ENCODE results near the gene SRSF7. TPM values are rescaled to one million over a fixed set of nuclear protein-coding genes. Genes with fewer than 3 reads are reported as not detected.
A peak's percentile ranks its signal among the peaks of the same experiment; 100 is the strongest.
"Not testable (repeated sequence)": the region's sequence is repeated elsewhere in the genome, so short reads cannot be mapped to it uniquely, and the experiment has no call there.

Gene SRSF7
- total RNA-seq, 2 experiments from 2014 or later: 362 to 378 TPM

DNA sequence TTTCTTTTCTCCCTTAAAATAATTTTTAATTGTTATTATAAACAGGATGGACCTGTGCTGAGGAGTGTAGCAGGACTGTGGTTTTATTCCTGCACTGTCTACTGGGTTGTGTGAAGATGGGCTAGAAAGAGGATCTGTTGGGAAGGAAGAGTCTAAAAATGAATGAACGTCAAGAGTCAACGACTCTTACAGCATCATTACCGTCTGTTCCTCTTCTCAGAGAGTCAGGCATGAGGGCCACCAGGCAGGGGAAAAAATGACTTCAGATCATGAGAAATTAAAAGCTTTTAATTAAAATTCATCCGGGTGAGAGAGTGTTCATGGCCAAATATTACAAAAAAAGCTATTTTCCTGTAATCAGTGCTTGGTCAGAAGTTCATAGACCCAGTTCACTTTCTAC lies 32.6 kb downstream of the SRSF7 start:
- peaks cover 60% of the 10 kb centered on the region for H3K36me3 Mint-ChIP-seq
- H3K27ac Mint-ChIP-seq: no peak overlapping the region
- H3K9me3 Mint-ChIP-seq (ENCODE audit: low read depth): no peaks in the 10 kb centered on the region
- peaks cover 56% of the 10 kb centered on the region for H3K4me1 Mint-ChIP-seq
- H3K4me3 Mint-ChIP-seq: no peak overlapping the region
- CTCF ChIA-PET: interaction anchor here (1.1 kb wide), 1 partner anchor 136 kb away, joined by 3 read pairs; no protein-coding TSS in a partner anchor
- H3K27me3 Mint-ChIP-seq: no peaks in the 10 kb centered on the region
- ATAC-seq: no peak
- DNase-seq: no peak

GRCh38 chr2:38716185-38716584 lies 35.0 kb downstream of the SRSF7 start:
- no peak for DNase-seq

DNA sequence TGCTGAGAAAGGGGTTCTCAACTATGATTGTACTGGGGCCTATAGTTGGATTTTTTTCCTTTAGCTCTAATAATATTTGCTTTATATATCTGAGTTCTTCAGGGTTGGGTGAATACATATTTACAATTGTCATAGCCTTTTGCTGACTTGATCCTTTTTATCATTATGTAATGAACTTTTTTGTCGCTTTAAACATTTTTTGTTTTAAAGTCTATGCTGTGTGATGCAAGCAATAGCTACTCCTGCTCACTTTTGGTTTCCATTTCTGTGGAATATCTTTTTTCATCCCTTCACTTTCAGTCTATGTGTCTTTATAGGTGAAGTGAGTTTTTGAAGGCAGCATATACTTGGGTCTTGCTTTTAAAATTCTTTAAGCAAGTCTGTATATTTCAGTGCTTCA lies 36.2 kb downstream of the SRSF7 start:
- DNase-seq: not testable (repeated sequence)

More at GRCh38 chr2:38716185-38716584, 35.0 kb downstream of the SRSF7 start:
- Mint-ChIP-seq H3K27ac (no peak overlapping the region), H3K36me3 (peaks cover 75% of the 10 kb centered on the region), H3K4me3 (no peak overlapping the region), H3K4me1 (peaks cover 52% of the 10 kb centered on the region), H3K27me3 (no peaks in the 10 kb centered on the region), H3K9me3 (ENCODE audit: low read depth) (peaks cover 3% of the 10 kb centered on the region)
- ATAC-seq: no peak
- CTCF ChIA-PET: interaction anchor here (2.9 kb wide), 1 partner anchor 134 kb away, joined by 12 read pairs; no protein-coding TSS in a partner anchor

GRCh38 chr2:38713338-38713737 lies 37.8 kb downstream of the SRSF7 start:
- peaks cover 53% of the 10 kb centered on the region for H3K4me1 Mint-ChIP-seq
- no peak overlapping the region for H3K27ac Mint-ChIP-seq
- no peak overlapping the region for H3K4me3 Mint-ChIP-seq
- ATAC-seq (no peak), DNase-seq (no peak)
- CTCF ChIA-PET: interaction anchor here (0.6 to 1.3 kb wide), 6 partner anchors 10 to 136 kb away, joined by 3 to 5 read pairs (median 4); no protein-coding TSS in a partner anchor
- H3K27me3 Mint-ChIP-seq: no peaks in the 10 kb centered on the region
- peaks cover 3% of the 10 kb centered on the region for H3K9me3 Mint-ChIP-seq (ENCODE audit: low read depth)
- peaks cover 69% of the 10 kb centered on the region for H3K36me3 Mint-ChIP-seq

More for the DNA sequence above, 36.2 kb downstream of the SRSF7 start:
- not testable (repeated sequence) for H3K27me3 Mint-ChIP-seq; H3K4me3 Mint-ChIP-seq; H3K9me3 Mint-ChIP-seq (ENCODE audit: low read depth)
- peak; percentile 33 for ATAC-seq
- CTCF ChIA-PET: interaction anchor here (0.8 to 2.9 kb wide), 2 partner anchors 133 to 166 kb away, joined by 3 to 12 read pairs; no protein-coding TSS in a partner anchor
- H3K4me1 Mint-ChIP-seq: peaks cover 45% of the 10 kb centered on the region
- H3K36me3 Mint-ChIP-seq: peaks cover 71% of the 10 kb centered on the region
- peak overlapping the region; percentile 63 for H3K27ac Mint-ChIP-seq

DNA sequence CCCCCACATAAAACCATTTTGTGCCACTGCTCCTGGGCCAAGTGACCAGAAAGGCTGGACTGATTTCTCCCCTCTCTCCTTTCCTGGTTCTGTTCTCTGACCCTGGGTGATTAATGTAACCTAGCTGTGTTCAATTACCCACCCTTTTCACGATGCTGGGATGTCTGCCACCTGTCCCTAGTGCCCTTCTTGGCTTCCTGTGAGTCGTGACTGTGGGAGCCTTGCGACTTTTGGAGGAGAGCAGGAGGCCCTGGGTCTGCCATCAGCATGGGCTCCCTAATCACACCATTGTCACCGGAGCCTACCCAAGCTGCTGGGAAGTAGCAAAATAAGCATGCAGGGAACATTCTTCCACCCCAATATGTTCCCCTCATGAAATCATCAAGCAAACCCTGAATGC lies 38.3 kb downstream of the SRSF7 start:
- peaks cover 55% of the 10 kb centered on the region for H3K4me1 Mint-ChIP-seq
- no peak overlapping the region for H3K27ac Mint-ChIP-seq
- CTCF ChIA-PET: interaction anchor here (0.6 to 1.3 kb wide), 3 partner anchors 66 to 131 kb away, joined by 3 to 5 read pairs (median 5); no protein-coding TSS in a partner anchor
- DNase-seq (no peak), ATAC-seq (no peak)
- peaks cover 3% of the 10 kb centered on the region for H3K9me3 Mint-ChIP-seq (ENCODE audit: low read depth)
- peaks cover 66% of the 10 kb centered on the region for H3K36me3 Mint-ChIP-seq
- no peaks in the 10 kb centered on the region for H3K27me3 Mint-ChIP-seq
- H3K4me3 Mint-ChIP-seq: no peak overlapping the region

DNA sequence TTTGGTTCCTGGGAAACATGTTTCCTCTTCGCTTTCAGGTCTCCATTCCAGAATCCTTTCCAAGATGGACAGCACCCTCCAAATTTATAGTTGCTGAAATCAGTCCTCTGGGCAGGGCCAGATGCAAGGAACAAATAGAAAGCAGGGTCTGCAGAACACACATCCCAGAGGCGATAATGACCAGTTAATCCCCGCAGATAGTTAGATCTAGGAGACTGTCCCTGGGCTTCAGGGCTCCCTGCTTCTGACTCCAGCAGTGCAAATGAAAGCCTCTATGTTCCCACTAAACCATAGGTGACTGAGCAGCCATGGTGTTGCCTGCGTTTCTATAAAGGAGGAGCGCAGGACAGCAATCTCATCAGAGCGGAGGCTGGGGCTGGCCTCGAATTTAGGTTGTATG lies 38.7 kb downstream of the SRSF7 start:
- CTCF ChIA-PET: interaction anchor here (1.1 kb wide), 1 partner anchor 78 kb away, joined by 3 read pairs; no protein-coding TSS in a partner anchor
- Mint-ChIP-seq H3K4me3 (no peak overlapping the region), H3K4me1 (peaks cover 56% of the 10 kb centered on the region), H3K36me3 (peaks cover 64% of the 10 kb centered on the region), H3K9me3 (ENCODE audit: low read depth) (peaks cover 3% of the 10 kb centered on the region), H3K27me3 (no peaks in the 10 kb centered on the region), H3K27ac (no peak overlapping the region)
- ATAC-seq (no peak), DNase-seq (no peak)

DNA sequence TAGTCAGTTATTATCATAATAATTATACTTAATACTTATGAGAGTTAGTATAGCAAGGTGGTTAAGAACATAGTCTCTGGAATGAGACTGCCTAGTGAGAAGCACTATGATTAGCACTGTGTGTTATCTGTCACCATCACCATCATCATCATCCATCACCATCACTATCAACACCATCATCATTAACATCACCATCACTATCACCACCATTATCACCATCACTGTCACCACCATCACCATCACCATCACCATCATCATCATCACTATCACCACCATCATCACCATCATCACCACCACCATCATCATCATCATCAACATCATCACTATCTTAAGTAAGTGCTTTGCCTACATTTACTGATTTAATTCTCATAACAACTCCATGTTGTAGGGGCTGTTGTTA lies 39.6 kb downstream of the SRSF7 start:
- no peak for ATAC-seq
- H3K4me3 Mint-ChIP-seq: no peak overlapping the region
- CTCF ChIA-PET: no interaction called here
- H3K27me3 Mint-ChIP-seq: no peaks in the 10 kb centered on the region
- peaks cover 63% of the 10 kb centered on the region for H3K36me3 Mint-ChIP-seq
- H3K4me1 Mint-ChIP-seq: peaks cover 61% of the 10 kb centered on the region
- no peak overlapping the region for H3K27ac Mint-ChIP-seq
- no peak for DNase-seq
- peaks cover 3% of the 10 kb centered on the region for H3K9me3 Mint-ChIP-seq (ENCODE audit: low read depth)

DNA sequence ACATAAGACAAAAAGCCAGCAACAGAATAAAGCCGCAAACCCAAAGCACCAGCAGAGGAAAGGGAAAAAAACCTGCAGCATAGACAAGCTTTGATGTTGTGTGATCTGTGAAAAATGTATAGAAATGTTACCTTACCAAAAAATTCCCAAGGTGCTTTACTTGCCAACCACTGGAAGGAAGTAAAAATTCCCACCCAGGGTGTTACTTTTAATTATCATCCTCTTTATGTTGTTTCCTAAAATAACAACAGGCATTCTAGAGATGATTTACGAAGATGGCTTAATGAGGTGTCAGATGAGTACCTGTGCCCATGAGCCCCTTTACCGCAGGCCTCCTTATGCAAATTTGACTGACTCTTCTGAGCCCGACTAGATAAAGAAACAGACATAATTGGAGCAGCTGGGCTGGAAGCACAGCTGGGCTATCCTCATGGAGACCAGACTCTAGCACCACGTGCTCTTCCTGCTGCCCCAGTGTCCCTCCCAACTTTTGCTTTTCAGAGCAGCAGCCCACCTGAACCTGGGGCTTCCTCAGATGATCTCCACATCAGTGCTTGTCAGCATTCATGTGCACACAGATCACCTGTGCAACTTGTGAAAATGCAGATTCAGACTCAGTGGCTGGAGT lies 41.5 kb downstream of the SRSF7 start:
- H3K27ac Mint-ChIP-seq: peak overlapping the region; percentile 85
- H3K27me3 Mint-ChIP-seq: no peaks in the 10 kb centered on the region
- H3K9me3 Mint-ChIP-seq (ENCODE audit: low read depth): peaks cover 3% of the 10 kb centered on the region
- CTCF ChIA-PET: interaction anchor here (0.9 to 4.3 kb wide), 4 partner anchors 8 to 128 kb away, joined by 3 to 17 read pairs (median 4); no protein-coding TSS in a partner anchor
- H3K36me3 Mint-ChIP-seq: peaks cover 57% of the 10 kb centered on the region
- peaks cover 59% of the 10 kb centered on the region for H3K4me1 Mint-ChIP-seq
- DNase-seq (no peak), ATAC-seq (peak; percentile 60)
- H3K4me3 Mint-ChIP-seq: no peak overlapping the region

GRCh38 chr2:38708900-38709566 lies 42.1 kb downstream of the SRSF7 start:
- Mint-ChIP-seq H3K27me3 (no peaks in the 10 kb centered on the region), H3K27ac (peak overlapping the region; percentile 85), H3K36me3 (peaks cover 53% of the 10 kb centered on the region), H3K4me1 (peaks cover 55% of the 10 kb centered on the region), H3K9me3 (ENCODE audit: low read depth) (peaks cover 3% of the 10 kb centered on the region), H3K4me3 (peak overlapping the region; percentile 49)
- DNase-seq (no peak), ATAC-seq (peak; percentile 20)
- CTCF ChIA-PET: interaction anchor here (0.9 to 4.3 kb wide), 6 partner anchors 9 to 128 kb away, joined by 3 to 17 read pairs (median 4); no protein-coding TSS in a partner anchor

DNA sequence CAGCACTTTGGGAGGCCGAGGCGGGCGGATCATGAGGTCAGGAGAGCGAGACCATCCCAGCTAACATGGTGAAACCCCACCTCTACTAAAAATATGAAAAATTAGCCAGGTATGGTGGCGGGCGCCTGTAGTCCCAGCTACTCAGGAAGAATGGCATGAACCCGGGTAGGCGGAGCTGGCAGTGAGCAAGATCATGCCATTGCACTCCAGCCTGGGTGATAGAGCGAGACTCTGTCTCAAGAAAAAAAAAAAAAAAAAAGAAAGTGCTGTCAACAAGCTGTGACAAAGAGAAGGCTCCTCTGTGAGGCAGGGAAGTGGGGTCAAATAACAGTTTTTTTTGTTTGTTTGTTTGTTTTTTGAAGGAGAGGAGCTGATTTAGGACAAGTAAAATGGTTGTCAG lies 42.7 kb downstream of the SRSF7 start:
- Mint-ChIP-seq H3K36me3 (peaks cover 51% of the 10 kb centered on the region), H3K4me1 (peaks cover 52% of the 10 kb centered on the region), H3K27ac (peak overlapping the region; percentile 85), H3K4me3 (peak overlapping the region; percentile 49)
- CTCF ChIA-PET: interaction anchor here (0.9 to 4.3 kb wide), 4 partner anchors 9 to 127 kb away, joined by 3 to 17 read pairs (median 4); no protein-coding TSS in a partner anchor
- not testable (repeated sequence) for DNase-seq; H3K27me3 Mint-ChIP-seq; H3K9me3 Mint-ChIP-seq (ENCODE audit: low read depth)
- ATAC-seq: peak; percentile 32

GRCh38 chr2:38706846-38707345 lies 44.3 kb downstream of the SRSF7 start:
- Mint-ChIP-seq H3K4me1 (peaks cover 46% of the 10 kb centered on the region), H3K27me3 (no peaks in the 10 kb centered on the region), H3K4me3 (no peak overlapping the region), H3K36me3 (peaks cover 43% of the 10 kb centered on the region), H3K9me3 (ENCODE audit: low read depth) (peaks cover 3% of the 10 kb centered on the region), H3K27ac (peak overlapping the region; percentile 20)
- DNase-seq (no peak), ATAC-seq (no peak)
- CTCF ChIA-PET: interaction anchor here (1.5 to 4.3 kb wide), 2 partner anchors 105 to 125 kb away, joined by 8 to 17 read pairs; partner anchors contain the start of gene HNRNPLL

DNA sequence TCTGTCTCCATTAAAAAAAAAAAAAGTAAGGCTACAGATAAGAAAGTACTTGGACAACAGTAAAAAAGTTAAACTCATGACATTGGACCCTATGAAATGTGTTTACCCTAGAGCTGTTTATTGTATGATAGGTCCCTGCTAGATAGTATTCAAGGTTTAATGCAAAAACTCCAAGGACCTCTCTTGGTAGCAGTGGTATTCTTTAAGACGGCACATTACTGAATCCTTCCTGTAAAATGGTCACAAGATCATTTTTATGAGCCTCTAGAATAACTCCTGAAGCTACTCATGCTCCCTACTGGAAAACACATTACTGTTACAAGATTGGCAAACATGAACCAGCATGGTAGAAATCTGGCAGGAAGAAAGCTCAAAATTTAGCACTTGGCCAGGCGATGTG lies 46.5 kb downstream of the SRSF7 start:
- CTCF ChIA-PET: interaction anchor here (1.0 to 1.5 kb wide), 3 partner anchors 23 to 123 kb away, joined by 3 to 4 read pairs (median 3); no protein-coding TSS in a partner anchor
- H3K36me3 Mint-ChIP-seq: peaks cover 38% of the 10 kb centered on the region

GRCh38 chr2:38703336-38703735 lies 47.8 kb downstream of the SRSF7 start:
- DNase-seq; H3K9me3 Mint-ChIP-seq (ENCODE audit: low read depth); ATAC-seq; H3K4me3 Mint-ChIP-seq; H3K27me3 Mint-ChIP-seq; H3K27ac Mint-ChIP-seq: not testable (repeated sequence)
- CTCF ChIA-PET: interaction anchor here (1.5 kb wide), 1 partner anchor 22 kb away, joined by 4 read pairs; no protein-coding TSS in a partner anchor
- Mint-ChIP-seq H3K4me1 (peaks cover 48% of the 10 kb centered on the region), H3K36me3 (peaks cover 40% of the 10 kb centered on the region)

More for the DNA sequence above, 46.5 kb downstream of the SRSF7 start:
- Mint-ChIP-seq H3K27ac (no peak overlapping the region), H3K4me3 (no peak overlapping the region), H3K9me3 (ENCODE audit: low read depth) (no peaks in the 10 kb centered on the region), H3K27me3 (no peaks in the 10 kb centered on the region), H3K4me1 (peaks cover 54% of the 10 kb centered on the region)
- DNase-seq: no peak
- no peak for ATAC-seq
